ENCODE measurements around the gene GHR. TPM values are rescaled to one million over a fixed set of nuclear protein-coding genes. Genes with fewer than 3 reads are reported as not detected.
"Not testable (repeated sequence)": the region's sequence is repeated elsewhere in the genome, so short reads cannot be mapped to it uniquely, and the experiment has no call there.

The GHR gene
- total and polyA plus RNA-seq, 10 of the 15 experiments (the other 5 are each of a cell fraction or from before 2014, with no cell fraction given): 0.23 to 10.2 (median 0.48) TPM

- TF ChIP-seq RAD51 (IDR thresholded peaks at IDR 0.05) (no peak), JUNB (IDR thresholded peaks at IDR 0.05) (peak; percentile 46), CBX5 (IDR thresholded peaks at IDR 0.05; ENCODE audit: low read depth) (no peak), FOS (IDR thresholded peaks at IDR 0.05; ENCODE audit: borderline replicate concordance, extremely low read depth, insufficient read length) (no peak), MEF2B (IDR thresholded peaks at IDR 0.05; ENCODE audit: partially characterized antibody, poor library complexity, severe bottlenecking) (no peak), CTCF (IDR thresholded peaks at IDR 0.05 in 2 of 3, conservative IDR thresholded peaks at IDR 0.05 in 1 of 3; ENCODE audit: control insufficient read depth in 2 of 3, extremely low read depth in 1 of 3, insufficient read depth in 1 of 3, low read depth in 3 of 3, low read length in 3 of 3) (no peak)
Observed at GRCh38 chr5:42721484-42721883, 298.2 kb downstream of the GHR start (continued).

DNA sequence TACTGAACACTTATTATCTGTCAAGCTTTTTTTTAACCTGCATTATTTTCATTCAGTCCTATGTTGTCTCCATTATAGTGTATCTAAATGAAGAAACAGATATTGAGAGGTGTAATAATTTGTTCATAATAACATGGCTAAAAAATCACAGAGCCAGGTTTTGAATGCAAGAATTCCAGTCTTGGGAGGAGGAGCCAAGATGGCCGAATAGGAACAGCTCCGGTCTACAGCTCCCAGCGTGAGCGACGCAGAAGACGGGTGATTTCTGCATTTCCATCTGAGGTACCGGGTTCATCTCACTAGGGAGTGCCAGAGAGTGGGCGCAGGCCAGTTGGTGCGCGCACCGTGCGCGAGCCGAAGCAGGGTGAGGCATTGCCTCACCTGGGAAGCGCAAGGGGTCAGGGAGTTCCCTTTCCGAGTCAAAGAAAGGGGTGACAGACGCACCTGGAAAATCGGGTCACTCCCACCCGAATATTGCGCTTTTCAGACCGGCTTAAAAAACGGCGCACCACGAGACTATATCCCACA lies 311.4 kb downstream of the GHR start:
- H3K27me3 ChIP-seq (replicated peaks in 1 of 2; ENCODE audit: control insufficient read depth in 2 of 2, insufficient read depth in 2 of 2, low read length in 1 of 2); H4K20me1 ChIP-seq (ENCODE audit: control insufficient read depth, insufficient read depth); H2AFZ ChIP-seq (ENCODE audit: control insufficient read depth, low read depth, low read length); FAIRE-seq; H3K79me2 ChIP-seq (ENCODE audit: control insufficient read depth, insufficient read depth, low read length); POLR2A ChIA-PET; in situ Hi-C loops (cut with MboI); ATAC-seq; H3K36me3 ChIP-seq (ENCODE audit: control insufficient read depth in 2 of 2, insufficient read depth in 2 of 2, low read length in 1 of 2); H3K9ac ChIP-seq (ENCODE audit: control insufficient read depth, insufficient read depth, low read length); DNase-seq (ENCODE audit: low read depth, low spot score); H3K27ac ChIP-seq (ENCODE audit: control insufficient read depth, insufficient read depth); H3K4me3 ChIP-seq; RAD21 ChIA-PET (ENCODE audit: unreplicated experiment); H3K4me2 ChIP-seq (ENCODE audit: control insufficient read depth, insufficient read depth); BruUV-seq (replicated peaks); H3K4me1 ChIP-seq (ENCODE audit: control insufficient read depth, insufficient read depth, low read length); intact Hi-C loops (cut with micrococcal nuclease; ENCODE audit: unreplicated experiment); H3K9me3 ChIP-seq (replicated peaks; ENCODE audit: control insufficient read depth, insufficient read depth, low read length): not testable (repeated sequence)
- ChIA-PET SMC1A (ENCODE audit: uncharacterized antibody, unreplicated experiment) (interaction anchor here (1.1 to 2.1 kb wide), 2 partner anchors 10 to 33 kb away, joined by 4 to 6 read pairs; no protein-coding TSS in a partner anchor), CTCF (interaction anchor here (1.0 kb wide), 1 partner anchor 11 kb away, joined by 4 read pairs; no protein-coding TSS in a partner anchor)
- WGBS (ENCODE audit: insufficient coverage, insufficient replicate concordance, low lambda C conversion rate, missing lambda C conversion rate): 73% methylated on average over 15 of the region's 24 CpGs

All from GM12878 (cell line).